ENCODE data around the gene CTXN2. TPM values are rescaled to one million over a fixed set of nuclear protein-coding genes. Genes with fewer than 3 reads are reported as not detected.

CTXN2 gene
- total and polyA plus RNA-seq, 2 of the 13 experiments (the other 11 are each of a cell fraction or from before 2014, with no cell fraction given): not detected

GRCh38 chr15:48178648-48178931 is 12.9 kb upstream of the CTXN2 start:
- WGBS (ENCODE audit: low lambda C conversion rate): 36% methylated on average over 1 of the region's 1 CpG
- POLR2A ChIA-PET: no interaction called here
- no peak for ATAC-seq
- intact Hi-C loops (cut with micrococcal nuclease; ENCODE audit: unreplicated experiment): no loop called here
- H3K4me1 ChIP-seq (ENCODE audit: insufficient read depth, low read length): peaks cover 11% of the 10 kb centered on the region
- peak overlapping the region; percentile 66 to 68 (median 66); a peak in 4 of 6 replicates for H3K4me3 ChIP-seq (replicated peaks in 1 of 3; ENCODE audit: insufficient read depth in 1 of 3, low read depth in 2 of 3, low read length in 3 of 3)
- CTCF ChIA-PET (ENCODE audit: low intra/inter-chr PET ratio, low total read pairs): no interaction called here
- no peaks in the 10 kb centered on the region for H3K9me3 ChIP-seq (ENCODE audit: low read length)
- DNase-seq (ENCODE audit: low spot score): no peak
- H3K27ac ChIP-seq (ENCODE audit: extremely low read length, insufficient read depth, low read length): no peak overlapping the region
- H3K36me3 ChIP-seq (replicated peaks in 1 of 2; ENCODE audit: control insufficient read depth in 1 of 2, insufficient read depth in 2 of 2, low read length in 2 of 2): no peaks in the 10 kb centered on the region
- TF ChIP-seq ZNF784 (CRISPR knock-in tag; IDR thresholded peaks at IDR 0.05; ENCODE audit: borderline replicate concordance): no peak
- TF ChIP-seq PHF21A (CRISPR knock-in tag; IDR thresholded peaks at IDR 0.05): no peak
- TF ChIP-seq ZNF749 (CRISPR knock-in tag; IDR thresholded peaks at IDR 0.05; ENCODE audit: borderline replicate concordance): no peak
- no peak for TF ChIP-seq IKZF1 (IDR thresholded peaks at IDR 0.05)
- no peak overlapping the region for H2AFZ ChIP-seq (ENCODE audit: low read length)
- FAIRE-seq: no peak
- H3K79me2 ChIP-seq (ENCODE audit: insufficient read depth, low read length): peaks cover 4% of the 10 kb centered on the region
- in situ Hi-C loops (cut with HindIII; ENCODE audit: extremely low pct_ligation_motif_present, low pct_unique_long_range_greater_than_20kb): no loop called here
- H4K20me1 ChIP-seq (ENCODE audit: insufficient read depth, low read length): no peaks in the 10 kb centered on the region
- H3K9ac ChIP-seq (ENCODE audit: insufficient read depth, low read depth, low read length): no peak overlapping the region
- peak overlapping the region; percentile 54; the same call in 1 of the 2 replicates for H3K4me2 ChIP-seq (ENCODE audit: low read depth, low read length)
- no TSS peak for BruUV-seq (replicated peaks)
- 0 out of 5 replicates have a peak, but pooled peaks cover 0 to 4% of the 10 kb centered on the region in 2 experiments for H3K27me3 ChIP-seq (ENCODE audit: control insufficient read depth in 1 of 2, insufficient read depth in 2 of 2, low read length in 2 of 2)

- POLR2A ChIA-PET: no interaction called here
- TF ChIP-seq ZNF710 (CRISPR knock-in tag; IDR thresholded peaks at IDR 0.05; ENCODE audit: borderline replicate concordance): no peak
- no peak for TF ChIP-seq ZNF142 (CRISPR knock-in tag; IDR thresholded peaks at IDR 0.05)
- TF ChIP-seq NFIB (CRISPR knock-in tag; IDR thresholded peaks at IDR 0.05; ENCODE audit: borderline replicate concordance): no peak
- peak; percentile 71 to 76; a peak in 3 of 4 replicates for TF ChIP-seq MAFK (conservative IDR thresholded peaks at IDR 0.05 in 1 of 2, IDR thresholded peaks at IDR 0.05 in 1 of 2; ENCODE audit: low read length in 2 of 2)
- TF ChIP-seq SSRP1 (CRISPR knock-in tag; IDR thresholded peaks at IDR 0.05): no peak
- TF ChIP-seq ZNF879 (CRISPR knock-in tag; IDR thresholded peaks at IDR 0.05): no peak
Observed at GRCh38 chr15:48182749-48183148, 8.7 kb upstream of the CTXN2 start.

More at GRCh38 chr15:48182749-48183148, 8.7 kb upstream of the CTXN2 start:
- no peak for ATAC-seq
- Histone ChIP-seq H3K4me2 (ENCODE audit: low read depth, low read length) (no peak overlapping the region), H3K27me3 (ENCODE audit: control insufficient read depth in 1 of 2, insufficient read depth in 2 of 2, low read length in 2 of 2) (0 out of 5 replicates have a peak, but pooled peaks cover 0 to 4% of the 10 kb centered on the region in 2 experiments), H3K27ac (ENCODE audit: extremely low read length, insufficient read depth, low read length) (no peak overlapping the region), H3K9me3 (ENCODE audit: low read length) (no peaks in the 10 kb centered on the region), H4K20me1 (ENCODE audit: insufficient read depth, low read length) (no peaks in the 10 kb centered on the region), H3K4me1 (ENCODE audit: insufficient read depth, low read length) (no peaks in the 10 kb centered on the region), H3K9ac (ENCODE audit: insufficient read depth, low read depth, low read length) (no peak overlapping the region), H2AFZ (ENCODE audit: low read length) (no peak overlapping the region), H3K4me3 (replicated peaks in 1 of 3; ENCODE audit: insufficient read depth in 1 of 3, low read depth in 2 of 3, low read length in 3 of 3) (no peak overlapping the region), H3K36me3 (replicated peaks in 1 of 2; ENCODE audit: control insufficient read depth in 1 of 2, insufficient read depth in 2 of 2, low read length in 2 of 2) (no peaks in the 10 kb centered on the region), H3K79me2 (ENCODE audit: insufficient read depth, low read length) (no peaks in the 10 kb centered on the region)
- in situ Hi-C loops (cut with HindIII; ENCODE audit: extremely low pct_ligation_motif_present, low pct_unique_long_range_greater_than_20kb): no loop called here
- DNase-seq (ENCODE audit: low spot score): no peak
- WGBS (ENCODE audit: low lambda C conversion rate): 0% methylated on average over 2 of the region's 2 CpGs
- BruUV-seq (replicated peaks): no TSS peak
- intact Hi-C loops (cut with micrococcal nuclease; ENCODE audit: unreplicated experiment): no loop called here
- CTCF ChIA-PET (ENCODE audit: low intra/inter-chr PET ratio, low total read pairs): no interaction called here
- FAIRE-seq: no peak

Data from HepG2 (cell line).